ENCODE data around the gene MTFR2. TPM values are rescaled to one million over a fixed set of nuclear protein-coding genes. Genes with fewer than 3 reads are reported as not detected.

MTFR2 gene
- total RNA-seq, 1 donor from 2014 or later, result 1.9 TPM

DNA sequence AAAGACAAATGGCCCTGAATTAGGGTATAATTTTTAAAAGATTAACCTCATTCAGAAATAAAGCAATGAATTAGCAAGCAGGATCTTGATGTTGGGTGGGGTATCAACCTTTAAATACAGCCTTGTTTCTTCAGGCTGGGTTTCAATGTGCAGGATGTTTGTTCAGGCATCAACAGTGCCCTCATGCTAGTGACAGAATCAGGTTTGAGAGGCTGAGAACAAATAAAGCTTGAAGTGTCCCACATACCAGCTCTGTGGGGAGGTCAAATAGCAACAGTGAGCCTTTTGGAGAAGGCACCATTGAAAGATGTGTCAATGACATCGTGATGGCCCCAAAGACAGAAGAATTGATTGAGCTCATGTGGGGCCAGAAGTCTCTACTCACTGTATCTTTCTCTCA is 68.2 kb downstream of the MTFR2 start:
- DNase-seq, result no peak

DNA sequence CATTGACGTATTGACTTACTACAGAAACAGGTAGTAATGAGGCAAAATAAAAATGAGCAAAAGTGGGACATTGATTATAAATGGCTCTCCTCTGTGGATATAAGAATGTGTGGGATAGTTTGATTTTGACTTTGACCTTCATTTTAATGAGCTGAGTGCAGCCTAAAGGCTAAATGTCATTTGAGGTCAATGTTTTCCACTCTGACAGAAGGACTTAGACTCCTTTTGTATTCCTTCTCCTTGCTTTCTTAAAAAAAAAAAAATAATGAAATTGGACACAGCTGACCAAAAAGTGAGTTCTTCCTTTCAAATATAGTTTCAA is 68.6 kb downstream of the MTFR2 start:
- no peak for DNase-seq

Other genes starting within 250 kb of the MTFR2 start
- gene BCLAF1, start 39.5 kb upstream of the MTFR2 start, total RNA-seq, result 244 TPM

All from tongue (tissue), 2 donors.